A549 (cell line): ENCODE measurements around the gene GLO1.

Experiments
- CHD2 ChIP-seq: fragments of 150-350 bp; IDR thresholded peaks from 2 replicates; pipeline ENCODE4 v1.6.1; 2014; ENCODE audit warnings: low read length; ENCODE audit not compliant: partially characterized antibody
- EP300 ChIP-seq, 2 experiments: fragments of >200 bp; sonication (Bioruptor Twin); formaldehyde crosslinking; IDR thresholded peaks; 2 replicates in 1 of 2; 3 replicates in 1 of 2; pipeline ENCODE4 v1.6.1; 2016 to 2017
- FOSL2 ChIP-seq, 2 experiments: fragments of 450-650 bp in 1 of 2; fragments of >200 bp in 1 of 2; sonication (Bioruptor Twin) in 1 of 2; formaldehyde crosslinking; IDR thresholded peaks; 2 replicates each; pipeline versions ENCODE4 v1.5.0 to v1.6.1; 2016 to 2020; ENCODE audit warnings: mild to moderate bottlenecking in 1 of 2, moderate library complexity in 1 of 2
- HOXA7 ChIP-seq: fragments of 250-450 bp; sonication (Bioruptor Pico); IDR thresholded peaks from 2 replicates; pipeline ENCODE4 v1.5.0; 2020; ENCODE audit warnings: mild to moderate bottlenecking, moderate library complexity
- JUNB ChIP-seq: fragments of >200 bp; sonication (Bioruptor Twin); formaldehyde crosslinking; IDR thresholded peaks from 2 replicates; pipeline ENCODE4 v1.6.1; 2016
- KDM5A ChIP-seq: fragments of 200-600 bp; sonication (generic); IDR thresholded peaks from 2 replicates; pipeline ENCODE4 v1.6.1; 2016; ENCODE audit warnings: antibody characterized with exemption, mild to moderate bottlenecking
- MAFK ChIP-seq: fragments of 450-650 bp; IDR thresholded peaks from 2 replicates; pipeline ENCODE4 v1.6.1; 2014; ENCODE audit not compliant: partially characterized antibody
- POLR2A ChIP-seq: IDR thresholded peaks from 2 replicates; pipeline ENCODE4 v1.6.1; 2012; ENCODE audit warnings: mild to moderate bottlenecking, low read length
- SMC3 ChIP-seq: fragments of >200 bp; sonication (Bioruptor Twin); formaldehyde crosslinking; IDR thresholded peaks from 3 replicates; pipeline ENCODE4 v1.6.1; 2018; ENCODE audit warnings: inconsistent platforms
- SREBF2 ChIP-seq: fragments of 450-650 bp; IDR thresholded peaks from 2 replicates; pipeline ENCODE4 v1.6.1; 2014; ENCODE audit warnings: mild to moderate bottlenecking, moderate library complexity
- TF ChIP-seq, protein P1 (sequence below): fragments of >200 bp; sonication (Bioruptor Twin); formaldehyde crosslinking; IDR thresholded peaks from 3 replicates; pipeline ENCODE4 v1.5.1; 2016
- TF ChIP-seq, protein P2 (sequence below): fragments of 450-650 bp; IDR thresholded peaks from 2 replicates; pipeline ENCODE4 v1.6.1; 2014; ENCODE audit warnings: antibody characterized with exemption

DNA sequence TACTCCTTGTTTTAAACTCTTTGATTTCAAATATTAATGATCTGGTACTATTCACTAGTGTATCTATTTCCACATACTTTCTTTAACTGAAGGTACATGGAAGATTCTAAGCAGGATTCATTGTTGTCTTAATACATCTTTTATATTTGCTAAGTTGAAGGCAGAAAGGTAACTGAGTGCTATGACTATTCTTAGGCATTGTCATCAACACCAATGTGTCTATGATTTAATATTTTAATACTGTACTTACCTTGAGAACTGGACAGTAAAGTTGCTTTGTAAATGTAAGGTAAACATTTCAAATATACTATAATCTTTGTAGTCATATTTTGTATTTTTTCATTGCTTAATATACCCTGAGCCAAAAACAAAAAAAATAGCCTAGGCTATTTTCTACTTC lies 54.3 kb downstream of the GLO1 start:
- TF ChIP-seq, protein P1, sequence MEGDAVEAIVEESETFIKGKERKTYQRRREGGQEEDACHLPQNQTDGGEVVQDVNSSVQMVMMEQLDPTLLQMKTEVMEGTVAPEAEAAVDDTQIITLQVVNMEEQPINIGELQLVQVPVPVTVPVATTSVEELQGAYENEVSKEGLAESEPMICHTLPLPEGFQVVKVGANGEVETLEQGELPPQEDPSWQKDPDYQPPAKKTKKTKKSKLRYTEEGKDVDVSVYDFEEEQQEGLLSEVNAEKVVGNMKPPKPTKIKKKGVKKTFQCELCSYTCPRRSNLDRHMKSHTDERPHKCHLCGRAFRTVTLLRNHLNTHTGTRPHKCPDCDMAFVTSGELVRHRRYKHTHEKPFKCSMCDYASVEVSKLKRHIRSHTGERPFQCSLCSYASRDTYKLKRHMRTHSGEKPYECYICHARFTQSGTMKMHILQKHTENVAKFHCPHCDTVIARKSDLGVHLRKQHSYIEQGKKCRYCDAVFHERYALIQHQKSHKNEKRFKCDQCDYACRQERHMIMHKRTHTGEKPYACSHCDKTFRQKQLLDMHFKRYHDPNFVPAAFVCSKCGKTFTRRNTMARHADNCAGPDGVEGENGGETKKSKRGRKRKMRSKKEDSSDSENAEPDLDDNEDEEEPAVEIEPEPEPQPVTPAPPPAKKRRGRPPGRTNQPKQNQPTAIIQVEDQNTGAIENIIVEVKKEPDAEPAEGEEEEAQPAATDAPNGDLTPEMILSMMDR = no peak
- TF ChIP-seq POLR2A = no peak
- TF ChIP-seq KDM5A = no peak
- TF ChIP-seq FOSL2 (IDR thresholded peaks at IDR 0.05) = no peak
- no peak for TF ChIP-seq FOSL2 (CRISPR knock-in tag; IDR thresholded peaks at IDR 0.05)
- no peak for TF ChIP-seq JUNB
- TF ChIP-seq HOXA7 = no peak
- TF ChIP-seq SMC3 = no peak
- TF ChIP-seq, protein P2, sequence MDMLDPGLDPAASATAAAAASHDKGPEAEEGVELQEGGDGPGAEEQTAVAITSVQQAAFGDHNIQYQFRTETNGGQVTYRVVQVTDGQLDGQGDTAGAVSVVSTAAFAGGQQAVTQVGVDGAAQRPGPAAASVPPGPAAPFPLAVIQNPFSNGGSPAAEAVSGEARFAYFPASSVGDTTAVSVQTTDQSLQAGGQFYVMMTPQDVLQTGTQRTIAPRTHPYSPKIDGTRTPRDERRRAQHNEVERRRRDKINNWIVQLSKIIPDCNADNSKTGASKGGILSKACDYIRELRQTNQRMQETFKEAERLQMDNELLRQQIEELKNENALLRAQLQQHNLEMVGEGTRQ = no peak
- no peak for TF ChIP-seq CHD2
- no peak for TF ChIP-seq SREBF2
- no peak for TF ChIP-seq MAFK
- TF ChIP-seq EP300 (IDR thresholded peaks at IDR 0.05) = no peak
